Measurements from ENCODE around the gene SEPTIN5.

GRCh38 chr22:19769393-19769715 lies 55.1 kb downstream of the SEPTIN5 start:
- TF ChIP-seq POLR2A (IDR thresholded peaks at IDR 0.05) (no peak), CTCF (IDR thresholded peaks at IDR 0.05) (no peak)
